Measurements from ENCODE around the gene CD2BP2. TPM values are rescaled to one million over a fixed set of nuclear protein-coding genes. Genes with fewer than 3 reads are reported as not detected.

The CD2BP2 gene
- total and polyA plus RNA-seq, 9 of the 15 experiments (the other 6 are each of a cell fraction or from before 2014, with no cell fraction given), result 3.9 to 51.1 (median 32.8) TPM

GRCh38 chr16:30378236-30379157, 23.4 kb upstream of the CD2BP2 start (continued):
- TF ChIP-seq MAZ (CRISPR knock-in tag; conservative IDR thresholded peaks at IDR 0.05 in 1 of 2, IDR thresholded peaks at IDR 0.05 in 1 of 2) (peak; percentile 66 to 69), ARID1B (IDR thresholded peaks at IDR 0.05) (peak; percentile 14; the same call in 1 of the 2 replicates), MNT (conservative IDR thresholded peaks at IDR 0.05) (peak in 1 of 2 experiments; percentile 69; a peak in 2 of 4 replicates), SREBF2 (CRISPR knock-in tag; IDR thresholded peaks at IDR 0.05) (0 out of 2 replicates have a peak, but pooled peaks have one; percentile 44), SMAD4 (CRISPR knock-in tag; conservative IDR thresholded peaks at IDR 0.05) (0 out of 2 replicates have a peak, but pooled peaks have one; percentile 1), SLC30A9 (CRISPR knock-in tag; IDR thresholded peaks at IDR 0.05) (no peak), ZKSCAN8 (CRISPR knock-in tag; IDR thresholded peaks at IDR 0.05) (no peak), CCNT2 (IDR thresholded peaks at IDR 0.05; ENCODE audit: borderline replicate concordance, extremely low read depth, insufficient read length, low read depth, low read length) (peak; percentile 71), RERE (CRISPR knock-in tag; IDR thresholded peaks at IDR 0.05; ENCODE audit: borderline replicate concordance) (0 out of 2 replicates have a peak, but pooled peaks have one; percentile 86), RBM14 (IDR thresholded peaks at IDR 0.05; ENCODE audit: borderline replicate concordance, insufficient read depth, low read depth, low read length) (no peak), LCOR (CRISPR knock-in tag; IDR thresholded peaks at IDR 0.05) (peak; percentile 50; the same call in 1 of the 2 replicates), HLTF (IDR thresholded peaks at IDR 0.05) (peak; percentile 82; the same call in 1 of the 2 replicates), JUN (IDR thresholded peaks at IDR 0.05; ENCODE audit: borderline replicate concordance, low read depth, low read length) (0 out of 2 replicates have a peak, but pooled peaks have one; percentile 48), JUN (CRISPR knock-in tag; IDR thresholded peaks at IDR 0.05; ENCODE audit: borderline replicate concordance) (no peak)
- TF ChIP-seq, protein P1, sequence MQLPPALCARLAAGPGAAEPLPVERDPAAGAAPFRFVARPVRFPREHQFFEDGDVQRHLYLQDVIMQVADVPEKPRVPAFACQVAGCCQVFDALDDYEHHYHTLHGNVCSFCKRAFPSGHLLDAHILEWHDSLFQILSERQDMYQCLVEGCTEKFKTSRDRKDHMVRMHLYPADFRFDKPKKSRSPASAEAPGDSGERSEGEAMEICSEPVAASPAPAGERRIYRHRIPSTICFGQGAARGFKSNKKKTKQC (CRISPR knock-in tag; IDR thresholded peaks at IDR 0.05), result peak; percentile 39; the same call in 1 of the 2 replicates
- TF ChIP-seq, protein P2, sequence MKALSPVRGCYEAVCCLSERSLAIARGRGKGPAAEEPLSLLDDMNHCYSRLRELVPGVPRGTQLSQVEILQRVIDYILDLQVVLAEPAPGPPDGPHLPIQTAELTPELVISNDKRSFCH (CRISPR knock-in tag; IDR thresholded peaks at IDR 0.05), result no peak
- TF ChIP-seq, protein P2 (tag; IDR thresholded peaks at IDR 0.05), result peak; percentile 50; the same call in 1 of the 2 replicates
